ENCODE data around the gene DCDC2C.

The DCDC2C gene

GRCh38 chr2:3747032-3747654, 43.8 kb downstream of the DCDC2C start:
- DNase-seq: no peak

GRCh38 chr2:3747826-3748225, 44.5 kb downstream of the DCDC2C start:
- DNase-seq: no peak

DNA sequence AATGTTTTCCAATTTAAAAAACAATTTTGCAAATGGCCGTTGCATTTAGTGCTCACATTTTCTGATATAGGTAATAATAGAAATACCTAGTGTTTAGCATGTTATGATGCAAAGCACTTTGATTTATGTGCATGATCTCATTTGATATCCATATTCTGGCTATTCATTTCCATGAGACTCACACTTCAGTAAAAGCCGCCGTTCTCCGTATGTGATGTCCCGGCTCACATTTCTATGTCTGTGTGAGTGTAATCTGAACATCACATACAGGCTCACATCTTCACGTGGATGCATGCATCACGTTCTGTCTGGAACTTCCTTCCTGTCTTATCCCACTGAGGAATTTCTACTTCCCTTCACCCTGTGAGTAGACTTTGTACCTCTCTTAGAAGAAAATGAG, 45.8 kb downstream of the DCDC2C start:
- no peak for DNase-seq

DNA sequence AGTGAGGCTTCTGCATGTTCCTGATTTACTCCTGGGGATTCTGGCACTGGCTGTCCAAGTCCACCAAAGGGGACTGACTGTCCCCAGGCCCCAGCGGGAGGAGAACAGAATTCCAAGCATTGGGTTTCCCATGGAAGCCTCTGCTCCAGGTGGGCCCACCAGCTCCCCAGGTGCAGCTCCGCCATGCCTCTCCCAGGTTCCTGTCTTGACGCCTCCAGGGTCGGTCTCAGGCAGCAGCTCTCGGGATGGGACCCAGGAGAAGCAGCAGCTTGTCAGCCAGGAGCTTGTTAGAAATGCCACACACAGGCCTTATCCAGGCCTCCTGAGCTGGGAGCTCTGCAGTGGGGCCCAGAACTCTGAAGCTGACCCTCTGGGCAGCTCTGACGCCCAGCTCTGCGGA, 47.9 kb downstream of the DCDC2C start:
- DNase-seq: no peak

DNA sequence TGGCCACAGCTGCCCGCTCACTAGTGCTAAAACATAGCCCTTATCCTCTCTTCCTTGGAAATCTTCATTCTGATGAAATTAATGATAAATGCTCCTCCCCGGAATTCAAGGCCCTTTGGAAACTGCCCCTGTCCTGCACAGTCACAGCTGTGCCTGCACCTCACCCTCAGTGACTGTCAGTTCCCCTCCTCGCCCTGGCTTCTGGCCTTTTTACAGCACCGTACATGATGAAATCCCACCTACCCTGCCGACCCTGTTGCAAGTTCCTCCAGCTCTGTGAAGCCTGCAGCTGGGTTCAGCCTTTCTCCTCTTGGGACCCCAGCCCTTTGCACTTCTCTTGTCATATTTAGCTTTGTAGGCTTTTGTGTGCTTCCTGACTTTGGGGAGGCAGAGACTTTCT, 48.4 kb downstream of the DCDC2C start:
- DNase-seq: no peak

- no peak for DNase-seq
Measured at GRCh38 chr2:3752376-3752775, 49.0 kb downstream of the DCDC2C start.

GRCh38 chr2:3753561-3753960, 50.2 kb downstream of the DCDC2C start:
- DNase-seq: no peak

GRCh38 chr2:3754280-3754679, 50.9 kb downstream of the DCDC2C start:
- DNase-seq: no peak

GRCh38 chr2:3754795-3755194, 51.4 kb downstream of the DCDC2C start:
- no peak for DNase-seq

DNA sequence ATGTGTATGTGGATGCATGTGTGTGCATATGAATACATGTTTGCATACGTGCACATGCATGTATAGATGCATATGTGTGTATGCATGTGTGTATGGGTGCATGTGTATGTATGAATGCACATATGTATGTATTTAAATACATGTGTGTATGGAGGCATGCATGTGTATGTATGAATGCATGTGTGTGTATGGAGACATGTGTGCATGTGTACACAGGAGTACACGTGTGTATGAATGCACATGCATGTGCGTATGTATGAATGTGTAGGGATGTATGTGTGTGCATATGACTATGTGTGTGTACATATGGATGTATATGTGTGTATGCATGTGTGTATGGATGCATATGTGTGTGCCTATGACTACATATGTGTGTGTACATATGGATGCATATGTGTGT, 51.9 kb downstream of the DCDC2C start:
- no peak for DNase-seq

DNA sequence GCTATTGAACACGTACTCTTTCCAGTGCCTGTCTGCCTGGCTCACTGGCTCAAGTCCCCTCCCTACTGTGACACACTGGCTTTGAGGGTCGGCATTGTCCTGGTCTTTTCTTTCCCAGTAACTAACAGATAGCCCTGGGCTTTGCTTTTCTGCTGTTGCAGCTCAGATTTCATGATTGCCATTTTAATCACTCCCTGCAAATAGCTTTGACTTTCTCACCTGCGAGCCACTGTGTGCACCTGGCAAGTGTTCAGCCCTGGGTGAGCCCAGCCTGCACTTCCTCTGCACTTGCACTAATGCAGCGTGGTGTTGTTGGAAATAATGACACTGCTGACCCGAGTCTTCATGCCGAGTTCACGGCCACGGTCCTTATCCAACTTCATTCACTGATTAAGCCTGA, 52.9 kb downstream of the DCDC2C start:
- DNase-seq: no peak

GRCh38 chr2:3758906-3759305, 55.5 kb downstream of the DCDC2C start:
- no peak for DNase-seq

DNA sequence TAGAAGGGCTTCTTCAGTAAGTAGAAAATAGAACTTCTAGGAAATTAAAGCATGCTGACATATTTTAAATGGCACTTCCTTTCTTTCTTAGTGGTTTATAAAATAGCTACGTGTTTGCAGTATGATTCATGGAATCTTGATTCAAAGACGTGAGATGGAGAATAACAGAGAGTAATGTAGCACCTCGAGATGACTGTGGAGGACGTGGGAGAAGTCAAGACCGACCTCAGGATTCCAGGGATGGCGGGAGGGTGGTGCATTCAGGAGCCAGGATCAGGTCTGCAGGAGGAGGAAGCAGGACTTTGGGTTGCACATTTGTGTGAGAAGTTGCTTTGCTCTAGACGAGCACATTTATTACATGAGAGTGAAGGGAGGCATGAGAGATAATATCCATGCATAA, 56.0 kb downstream of the DCDC2C start:
- no peak for DNase-seq

- no peak for DNase-seq
Measured at GRCh38 chr2:3759761-3760160, 56.4 kb downstream of the DCDC2C start.

- no peak for DNase-seq
Measured at GRCh38 chr2:3761272-3761671, 57.9 kb downstream of the DCDC2C start.

DNA sequence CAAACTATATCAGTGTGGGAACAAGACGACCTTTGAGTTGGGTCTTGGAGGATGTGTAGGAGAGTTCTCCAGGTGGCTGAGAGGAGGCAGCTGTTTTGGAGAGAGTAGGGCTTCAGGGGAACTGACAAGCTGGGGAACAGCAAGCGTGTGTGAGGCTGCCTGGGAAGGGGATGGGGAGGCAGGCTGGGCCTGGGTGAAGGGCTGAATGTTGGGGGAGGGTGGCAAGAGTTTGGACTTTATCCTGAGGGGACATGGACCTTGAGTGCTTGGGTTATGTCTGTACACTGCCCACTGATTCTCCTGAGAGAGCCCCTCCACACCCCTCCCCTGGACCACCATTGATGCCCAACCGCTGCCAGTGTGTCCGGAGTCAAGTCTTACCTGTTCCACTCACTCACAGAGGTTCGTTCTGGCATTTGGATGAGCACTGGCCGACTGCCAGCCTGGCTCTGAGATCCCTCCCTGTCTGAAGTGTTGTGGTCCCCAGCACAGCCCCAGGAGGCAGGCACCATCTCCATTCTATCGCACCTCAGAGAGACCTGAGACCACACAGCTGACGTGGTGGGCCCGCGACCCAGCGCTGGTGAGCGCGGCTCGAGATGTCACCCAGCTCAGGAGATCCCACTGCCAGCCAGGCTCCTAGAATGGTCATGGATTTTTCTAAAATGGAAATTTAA, 59.5 kb downstream of the DCDC2C start:
- no peak for DNase-seq

DNA sequence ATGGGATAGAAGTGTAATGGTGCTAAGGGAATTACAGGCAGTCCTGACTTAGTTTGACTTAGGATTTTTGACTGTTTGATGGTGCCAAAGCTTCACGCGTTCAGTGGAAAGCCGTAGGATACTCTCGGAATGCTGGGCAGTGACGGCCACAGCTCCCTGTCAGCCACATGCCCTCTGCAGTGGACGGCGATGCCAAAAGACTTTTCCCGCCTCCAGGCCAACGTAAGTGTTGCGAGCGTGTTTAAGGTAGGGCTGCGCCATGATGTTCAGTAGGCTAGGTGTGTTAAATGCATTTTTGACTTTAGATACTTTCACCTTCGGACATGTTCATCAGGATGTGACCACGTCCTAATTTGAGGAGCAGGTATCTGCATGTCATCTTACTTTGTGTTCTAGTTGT, 63.4 kb downstream of the DCDC2C start:
- DNase-seq: no peak

DNA sequence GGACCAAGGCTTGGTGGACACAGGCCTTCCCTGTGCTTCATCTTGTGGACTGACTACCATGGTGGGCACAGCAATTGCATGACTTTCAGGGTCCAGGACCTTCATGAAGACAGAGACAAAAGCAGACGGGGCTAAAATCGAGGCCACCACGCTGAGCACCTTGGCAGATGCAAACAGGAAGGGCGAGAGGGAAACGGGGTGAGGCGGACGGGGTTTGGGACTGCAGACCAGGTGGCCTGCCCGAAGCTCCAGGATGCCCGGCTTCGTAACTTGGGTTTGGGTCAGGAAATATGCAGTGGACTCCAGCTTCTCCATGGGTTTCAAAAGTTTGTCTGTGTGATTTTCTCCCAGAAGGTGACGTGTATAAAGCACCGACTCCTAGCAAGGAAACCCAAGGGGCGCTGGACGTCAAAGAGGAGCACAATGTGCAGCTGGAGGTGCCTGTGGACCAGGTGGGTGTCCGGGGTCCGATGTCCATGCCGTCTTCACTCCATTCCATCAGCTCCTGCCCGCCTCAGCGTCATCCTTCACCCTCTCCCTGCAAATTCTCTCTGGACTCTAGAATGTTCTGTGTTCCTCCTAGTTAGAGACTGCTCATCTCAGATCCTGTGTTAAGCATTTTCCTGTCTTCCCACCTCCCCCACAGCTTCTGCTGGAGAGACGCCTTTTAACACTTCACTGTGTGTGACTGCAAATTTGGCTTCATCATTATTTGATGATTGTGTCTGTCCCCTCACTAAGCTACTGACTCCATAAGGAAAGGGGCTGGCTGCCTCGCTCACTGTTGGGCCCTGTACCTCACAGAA, 65.8 kb downstream of the DCDC2C start:
- no peak for DNase-seq

GRCh38 chr2:3769766-3770165, 66.4 kb downstream of the DCDC2C start:
- DNase-seq: no peak

GRCh38 chr2:3770724-3771415, 67.5 kb downstream of the DCDC2C start:
- no peak for DNase-seq

- DNase-seq: no peak
Measured at GRCh38 chr2:3771576-3771975, 68.2 kb downstream of the DCDC2C start.

DNA sequence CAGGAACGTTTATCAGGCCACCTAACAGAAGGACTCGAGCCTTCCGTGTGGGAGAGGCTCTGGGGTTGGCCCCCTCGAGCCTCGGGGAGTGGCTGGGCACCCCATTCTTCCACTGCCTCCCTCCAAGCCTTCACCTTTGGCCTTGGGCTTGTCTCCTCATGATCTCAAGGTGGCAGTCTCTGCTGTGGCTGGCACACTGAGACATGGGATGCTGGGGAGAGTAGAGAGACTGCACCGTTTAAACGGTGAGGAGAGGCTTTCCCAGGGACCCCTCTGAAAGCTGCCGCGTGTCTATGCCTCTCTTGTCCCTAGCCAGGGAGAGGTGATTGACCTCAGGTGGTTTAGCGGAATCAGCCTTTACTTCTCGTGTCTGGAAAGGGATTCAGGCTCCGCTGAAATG, 71.0 kb downstream of the DCDC2C start:
- no peak for DNase-seq

DNA sequence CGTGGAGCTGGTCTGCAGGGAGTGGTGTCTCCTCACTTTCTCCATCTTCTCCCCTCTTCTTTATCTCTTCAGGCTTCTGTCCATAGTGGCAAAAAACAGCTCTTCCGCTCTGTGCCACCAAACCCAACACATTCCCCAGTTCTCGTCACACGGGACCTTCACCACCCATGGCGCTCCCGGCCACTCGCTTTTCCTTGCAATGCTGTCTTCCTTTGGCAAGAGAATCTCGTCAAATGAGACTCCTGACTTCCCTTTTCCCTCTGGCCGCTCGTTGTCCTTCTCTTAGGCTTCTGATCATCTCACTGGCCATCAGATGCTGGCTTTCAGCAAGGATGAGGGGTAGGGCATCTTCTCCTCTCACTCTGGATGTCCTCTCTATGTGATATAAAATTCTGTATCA, 72.9 kb downstream of the DCDC2C start:
- no peak for DNase-seq

DNA sequence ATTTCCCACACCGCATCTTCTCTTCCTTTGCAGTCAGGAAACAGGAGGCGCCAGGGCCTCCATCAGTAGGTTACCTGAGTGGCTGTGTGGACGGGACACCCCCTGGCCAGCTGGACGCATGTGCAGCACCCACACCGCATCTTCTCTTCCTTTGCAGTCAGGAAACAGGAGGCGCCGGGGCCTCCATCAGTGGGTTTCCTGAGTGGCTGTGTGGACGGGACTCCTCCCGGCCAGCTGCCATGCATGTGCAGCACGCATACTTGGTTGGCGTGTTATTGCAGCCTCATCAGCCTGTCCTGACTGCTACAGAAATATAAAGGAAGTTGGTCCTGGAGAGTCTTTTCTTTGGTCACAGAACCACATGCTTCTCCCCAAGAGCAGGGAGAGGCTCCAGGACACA, 74.6 kb downstream of the DCDC2C start:
- no peak for DNase-seq
